Left ventricle myocardium superior (tissue), 1 donor: ENCODE data around the gene ZFR2. TPM values are rescaled to one million over a fixed set of nuclear protein-coding genes. Genes with fewer than 3 reads are reported as not detected.
"Not testable (repeated sequence)": the region's sequence is repeated elsewhere in the genome, so short reads cannot be mapped to it uniquely, and the experiment has no call there.

Experiments
- ATAC-seq: fragments of 200-7000 bp; cut with Tn5 transposase; one replicate; pipeline ENCODE4 v1.9.1; 2020; ENCODE audit warnings: mild to moderate bottlenecking, moderate library complexity
- DNase-seq: peaks from one replicate; pipeline ENCODE4 v3.0.0-alpha.2; 2020
- intact Hi-C: fragments of 100-400 bp; cut with micrococcal nuclease; formaldehyde crosslinking; loops from one replicate; pipeline ENCODE4 v1.11.0; 2022
- total RNA-seq: library from RNA; stranded (reverse); fragmentation: NEBNext Ultra II Directional; extraction: Animal tissue kit (Norgen Biotek cat#: 25700); gene quantifications from one replicate; pipeline ENCODE4 v1.2.1, GENCODE V29; 2021
- donor health status: DM: no; HTN: yes; CAD: no; lungs with severe emphysema.

ZFR2 gene
- total RNA-seq, 1 donor from 2014 or later: not detected

- intact Hi-C loops, ATAC-seq, DNase-seq: not testable (repeated sequence)
Observed at GRCh38 chr19:3765757-3766156, 103.1 kb downstream of the ZFR2 start.

DNA sequence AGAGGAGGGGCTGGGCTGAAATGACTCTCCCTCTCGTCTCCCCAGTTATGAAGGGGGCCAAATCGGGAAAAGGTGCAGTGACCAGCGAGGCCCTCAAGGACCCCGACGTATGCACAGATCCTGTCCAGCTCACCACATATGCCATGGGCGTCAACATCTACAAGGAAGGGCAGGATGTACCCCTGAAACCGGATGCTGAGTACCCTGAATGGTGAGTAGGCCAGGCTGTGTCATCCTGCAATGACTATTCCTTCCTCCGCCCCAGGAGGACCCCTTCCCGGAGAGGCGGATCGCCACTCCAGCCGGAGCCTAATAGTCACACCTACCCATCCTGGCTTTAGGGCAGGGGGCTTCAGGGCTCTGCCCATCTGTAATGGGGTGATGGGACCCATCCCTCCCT is 103.7 kb downstream of the ZFR2 start:
- intact Hi-C loops: no loop called here
- ATAC-seq: no peak
- no peak for DNase-seq

GRCh38 chr19:3762501-3763459 is 106.1 kb downstream of the ZFR2 start, which contains the start of gene MRPL54:
TSS of gene MRPL54 (plus strand) at chr19:3762682. CDS start at chr19:3762701, 19 bp downstream.
- ATAC-seq (peak; percentile 96), DNase-seq (peak; percentile 100)
- intact Hi-C loops: no loop called here

DNA sequence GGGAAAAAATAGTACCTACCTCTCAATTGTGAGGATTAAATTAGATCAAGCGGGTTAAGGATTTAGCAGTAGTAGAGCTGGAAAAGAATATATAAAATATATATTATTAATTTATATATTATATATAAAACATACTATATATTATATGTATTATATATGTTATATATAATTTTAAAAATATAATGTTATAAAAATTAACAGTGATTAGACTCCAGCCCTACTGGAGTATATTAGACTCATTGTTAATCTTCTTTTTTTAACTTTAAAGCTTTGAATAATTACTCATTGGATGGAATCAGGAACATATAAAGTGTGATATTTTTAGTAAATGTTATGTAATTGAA is 106.7 kb downstream of the ZFR2 start:
- DNase-seq (no peak), ATAC-seq (no peak)
- intact Hi-C loops: no loop called here

- DNase-seq (peak; percentile 97), ATAC-seq (peak; percentile 59)
- intact Hi-C loops: no loop called here
Observed at GRCh38 chr19:3761382-3762129, 107.3 kb downstream of the ZFR2 start, which contains the start of gene APBA3. TSS of gene APBA3 (minus strand) at chr19:3761692. CDS start at chr19:3760264, 1,428 bp downstream.

DNA sequence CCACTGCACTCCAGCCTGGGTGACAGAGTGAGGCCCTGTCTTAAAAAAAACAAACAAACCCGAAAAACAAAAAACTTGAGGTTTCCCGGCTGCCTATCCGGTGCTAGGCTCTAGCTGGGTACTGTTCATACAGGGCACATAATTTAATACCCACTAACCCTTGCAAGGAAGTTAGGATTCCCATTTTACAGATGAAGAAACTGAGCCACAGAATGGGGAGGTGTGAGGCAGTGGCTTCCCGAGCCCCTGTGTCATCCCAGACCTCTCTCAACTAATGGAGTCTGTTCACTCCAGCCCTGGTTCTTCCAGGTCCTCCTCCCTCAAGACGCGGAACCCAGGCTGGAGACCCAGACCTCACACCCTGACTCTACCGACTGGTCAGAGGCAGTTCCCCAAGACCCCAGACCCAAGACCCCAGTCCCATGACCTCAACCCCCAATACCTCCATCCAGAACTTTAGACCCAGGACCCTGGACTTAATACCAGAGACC is 107.9 kb downstream of the ZFR2 start:
- ATAC-seq: no peak
- no peak for DNase-seq
- intact Hi-C loops: no loop called here

DNA sequence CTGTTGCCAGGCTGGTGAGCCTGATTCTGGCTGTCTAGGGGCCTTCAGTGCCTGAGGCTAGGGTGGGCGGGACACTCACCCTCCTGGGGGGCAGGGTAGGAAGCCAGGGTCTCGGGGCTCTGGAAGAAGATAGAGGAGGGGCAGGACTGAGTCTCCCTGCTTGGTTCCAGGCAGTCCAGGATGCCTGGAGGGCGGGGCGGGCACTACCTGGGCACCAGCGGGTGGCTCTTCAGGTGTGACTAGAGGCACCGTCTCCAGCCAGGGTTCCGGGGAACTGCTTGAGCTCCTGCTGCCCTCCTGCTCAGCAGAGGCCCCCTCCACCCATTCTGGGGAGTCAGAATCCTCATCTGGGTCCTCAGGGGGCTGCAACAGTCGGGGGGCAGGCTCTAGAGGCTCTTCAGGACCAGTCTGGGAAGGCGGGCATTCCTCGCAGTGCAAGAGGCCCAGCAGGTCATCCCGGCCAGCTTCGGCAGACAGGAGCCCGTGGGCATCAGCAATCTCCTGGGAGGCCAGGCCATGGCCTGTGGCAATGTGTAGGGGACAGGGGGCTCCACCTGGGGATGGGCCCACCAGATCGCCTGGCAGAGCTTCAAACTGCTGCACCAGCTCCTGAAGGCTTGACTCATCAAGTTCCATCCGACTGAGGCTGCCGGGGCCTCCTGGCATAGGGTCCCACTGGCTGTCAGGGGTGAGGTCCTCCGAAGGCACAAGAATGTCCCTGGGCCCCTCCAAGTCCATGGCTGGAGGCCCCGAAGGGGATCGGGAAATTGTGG is 109.2 kb downstream of the ZFR2 start:
- DNase-seq (no peak), ATAC-seq (no peak)
- intact Hi-C loops: no loop called here

- DNase-seq, ATAC-seq: not testable (repeated sequence)
Observed at GRCh38 chr19:3758297-3758696, 110.5 kb downstream of the ZFR2 start.

GRCh38 chr19:3757705-3758104 is 111.1 kb downstream of the ZFR2 start:
- DNase-seq, ATAC-seq, intact Hi-C loops: not testable (repeated sequence)

More at GRCh38 chr19:3758297-3758696, 110.5 kb downstream of the ZFR2 start:
- intact Hi-C loops: not testable (repeated sequence)

Other genes with a start within 250 kb of the ZFR2 start
- 13.5 TPM for gene CACTIN, start 242.2 kb downstream of the ZFR2 start, total RNA-seq
- gene PIP5K1C, start 168.6 kb downstream of the ZFR2 start, total RNA-seq: 34.7 TPM
- gene TJP3, start 160.7 kb downstream of the ZFR2 start, total RNA-seq: 0.22 TPM
- 12.5 TPM for gene APBA3, start 107.3 kb downstream of the ZFR2 start, total RNA-seq
- 70.8 TPM for gene MRPL54, start 106.4 kb downstream of the ZFR2 start, total RNA-seq
- not detected for gene RAX2, start 96.8 kb downstream of the ZFR2 start, total RNA-seq
- 0.62 TPM for gene MATK, start 82.7 kb downstream of the ZFR2 start, total RNA-seq
- gene ATCAY, start 11.6 kb upstream of the ZFR2 start, total RNA-seq: not detected
- 1,046 TPM for gene NMRK2, start 64.0 kb upstream of the ZFR2 start, total RNA-seq
- gene DAPK3, start 102.1 kb upstream of the ZFR2 start, total RNA-seq: 68.5 TPM
- gene EEF2, start 116.4 kb upstream of the ZFR2 start, total RNA-seq: 2,417 TPM
- gene PIAS4, start 138.7 kb upstream of the ZFR2 start, total RNA-seq: 19.8 TPM
- gene ZBTB7A, start 197.9 kb upstream of the ZFR2 start, total RNA-seq: 35.2 TPM